ENCODE results near the gene NR1D1.
"Not testable (repeated sequence)": the region's sequence is repeated elsewhere in the genome, so short reads cannot be mapped to it uniquely, and the experiment has no call there.

Gene NR1D1

GRCh38 chr17:40100419-40100668 lies at the start of gene NR1D1:
TSS of gene NR1D1 (minus strand) at chr17:40100589. CDS start at chr17:40100094, 495 bp downstream.
- DNase-seq: no peak

GRCh38 chr17:40148527-40148926 lies 48.1 kb upstream of the NR1D1 start:
- no peak for DNase-seq

DNA sequence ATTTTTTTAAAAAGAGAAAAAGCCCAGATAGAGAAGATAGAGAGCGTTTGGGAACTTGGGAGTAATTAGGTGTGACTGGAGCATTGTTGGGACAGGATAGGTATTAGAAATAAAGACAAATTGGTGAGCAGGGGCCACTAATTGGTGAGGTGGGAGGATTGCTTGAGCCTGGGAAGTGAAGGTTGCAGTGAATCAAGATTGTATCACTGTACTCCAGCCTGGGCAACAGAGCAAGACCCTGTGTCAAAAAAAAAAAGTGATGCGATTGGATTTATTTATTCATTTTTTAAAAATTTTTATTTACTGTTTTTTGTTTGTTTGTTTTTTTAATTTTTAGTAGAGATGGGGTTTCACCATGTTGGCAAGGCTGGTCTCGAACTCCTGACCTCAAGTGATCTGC lies 45.1 kb upstream of the NR1D1 start:
- DNase-seq: no peak

GRCh38 chr17:40143166-40143565 lies 42.8 kb upstream of the NR1D1 start:
- DNase-seq: not testable (repeated sequence)

- DNase-seq: no peak
These were observed 39.2 kb upstream of the NR1D1 start for GRCh38 chr17:40139566-40140058.

DNA sequence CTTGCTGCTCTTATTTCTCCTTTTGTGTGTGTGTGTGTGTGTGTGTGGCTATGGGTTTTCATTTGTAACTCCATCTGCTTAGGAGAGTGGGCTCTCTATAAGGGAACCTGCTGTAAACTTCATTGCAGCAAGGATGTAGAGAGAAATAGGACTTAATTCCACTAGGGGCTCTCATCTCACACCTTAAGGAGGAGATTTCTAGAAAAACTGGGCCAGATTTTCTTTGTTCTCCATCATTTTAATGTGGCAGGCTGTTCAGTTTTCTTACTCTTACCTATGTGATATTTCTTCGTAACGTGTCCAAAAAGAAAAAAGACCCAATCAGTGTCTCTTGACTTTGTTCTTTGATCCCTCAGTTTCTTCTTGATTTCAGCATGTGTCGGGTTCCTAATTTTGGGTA lies 35.4 kb upstream of the NR1D1 start:
- no peak for DNase-seq

- no peak for DNase-seq
These were observed 33.8 kb upstream of the NR1D1 start for GRCh38 chr17:40134184-40134583.

DNA sequence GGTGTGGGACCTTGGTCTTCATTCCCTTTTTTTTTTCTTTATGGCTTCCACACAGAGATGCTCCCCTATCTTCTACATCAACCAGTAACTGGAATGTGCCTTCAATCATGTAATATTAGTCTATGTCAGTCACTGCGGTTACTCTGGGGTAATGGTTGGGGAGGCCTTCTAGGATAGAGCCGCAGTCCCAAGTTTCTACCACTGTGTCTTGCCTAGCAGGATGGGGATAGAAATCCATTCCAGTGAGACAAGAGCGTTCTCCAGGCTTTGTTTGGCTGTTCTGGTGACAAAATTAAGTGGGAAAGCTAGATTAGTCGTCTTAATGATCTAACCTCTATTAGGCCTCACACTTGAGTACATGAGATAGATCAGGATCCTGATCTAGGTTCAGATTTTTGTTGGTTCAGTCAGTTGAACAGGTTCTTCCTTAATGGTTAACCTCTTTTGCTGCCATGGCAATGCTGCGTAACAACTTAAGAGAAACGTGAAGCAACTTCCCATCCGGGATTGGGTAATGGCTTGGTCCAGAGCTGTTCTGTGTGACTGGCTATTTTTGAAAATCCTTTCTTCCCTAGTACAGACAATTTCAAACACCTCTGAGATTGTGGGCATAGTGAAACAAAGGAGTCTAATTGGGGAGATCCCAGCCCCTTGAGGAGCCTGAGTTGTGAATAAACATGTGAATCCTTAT lies 30.1 kb upstream of the NR1D1 start:
- DNase-seq: no peak

GRCh38 chr17:40129498-40129897 lies 29.1 kb upstream of the NR1D1 start:
- DNase-seq: no peak

- DNase-seq: no peak
These were observed 24.1 kb upstream of the NR1D1 start for GRCh38 chr17:40124279-40125141.

DNA sequence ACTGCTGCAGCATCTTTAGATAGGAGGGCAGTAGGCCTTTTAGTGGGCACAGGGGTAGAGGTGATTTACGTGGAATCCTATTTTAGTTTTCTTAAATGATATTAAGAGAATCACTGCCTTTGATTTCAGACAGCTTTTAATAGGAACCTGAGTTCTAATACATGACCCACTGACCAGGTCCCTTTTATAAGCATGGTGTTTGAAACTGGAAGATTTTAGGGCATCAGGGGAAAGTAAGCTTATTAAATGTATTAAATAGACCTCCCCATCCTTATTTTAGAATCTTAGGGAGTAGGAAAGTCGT lies 23.4 kb upstream of the NR1D1 start:
- DNase-seq: no peak

DNA sequence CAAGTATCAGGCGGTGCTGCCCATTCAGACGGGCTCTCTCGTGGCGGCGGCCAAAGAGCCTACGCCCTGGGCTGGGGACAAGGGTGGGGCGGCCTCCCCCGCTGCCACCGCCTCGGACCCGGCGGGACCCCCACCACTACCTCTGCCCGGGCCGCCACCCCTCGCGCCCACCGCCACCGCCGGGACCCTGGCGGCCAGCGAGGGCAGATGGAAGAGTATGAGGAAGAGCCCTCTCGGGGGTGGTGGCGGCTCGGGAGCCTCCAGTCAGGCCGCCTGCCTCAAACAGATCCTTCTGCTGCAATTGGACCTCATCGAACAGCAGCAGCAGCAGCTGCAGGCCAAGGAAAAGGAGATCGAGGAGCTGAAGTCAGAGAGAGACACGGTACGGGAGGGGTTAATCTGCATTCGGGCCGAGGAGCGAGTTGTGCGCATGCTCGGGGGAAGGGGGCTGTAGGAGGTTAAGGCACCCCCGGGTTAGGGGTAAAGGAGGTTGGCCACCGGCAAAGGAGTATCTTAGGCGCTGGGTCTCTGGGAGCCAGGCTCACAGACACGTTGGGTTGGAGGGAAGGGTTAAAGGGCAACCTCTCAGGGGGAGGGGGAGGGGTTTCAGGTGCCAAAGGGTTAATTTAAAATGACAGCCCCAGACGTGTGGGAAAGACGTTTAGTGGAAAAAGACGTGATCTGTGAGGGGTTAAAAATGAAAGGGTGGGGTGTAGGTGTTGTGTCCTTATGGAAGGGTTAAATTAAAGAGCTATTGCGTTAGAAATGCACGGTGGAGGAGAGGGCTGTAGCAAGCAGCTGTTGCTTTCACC lies 22.8 kb upstream of the NR1D1 start:
- DNase-seq: peak; percentile 27

DNA sequence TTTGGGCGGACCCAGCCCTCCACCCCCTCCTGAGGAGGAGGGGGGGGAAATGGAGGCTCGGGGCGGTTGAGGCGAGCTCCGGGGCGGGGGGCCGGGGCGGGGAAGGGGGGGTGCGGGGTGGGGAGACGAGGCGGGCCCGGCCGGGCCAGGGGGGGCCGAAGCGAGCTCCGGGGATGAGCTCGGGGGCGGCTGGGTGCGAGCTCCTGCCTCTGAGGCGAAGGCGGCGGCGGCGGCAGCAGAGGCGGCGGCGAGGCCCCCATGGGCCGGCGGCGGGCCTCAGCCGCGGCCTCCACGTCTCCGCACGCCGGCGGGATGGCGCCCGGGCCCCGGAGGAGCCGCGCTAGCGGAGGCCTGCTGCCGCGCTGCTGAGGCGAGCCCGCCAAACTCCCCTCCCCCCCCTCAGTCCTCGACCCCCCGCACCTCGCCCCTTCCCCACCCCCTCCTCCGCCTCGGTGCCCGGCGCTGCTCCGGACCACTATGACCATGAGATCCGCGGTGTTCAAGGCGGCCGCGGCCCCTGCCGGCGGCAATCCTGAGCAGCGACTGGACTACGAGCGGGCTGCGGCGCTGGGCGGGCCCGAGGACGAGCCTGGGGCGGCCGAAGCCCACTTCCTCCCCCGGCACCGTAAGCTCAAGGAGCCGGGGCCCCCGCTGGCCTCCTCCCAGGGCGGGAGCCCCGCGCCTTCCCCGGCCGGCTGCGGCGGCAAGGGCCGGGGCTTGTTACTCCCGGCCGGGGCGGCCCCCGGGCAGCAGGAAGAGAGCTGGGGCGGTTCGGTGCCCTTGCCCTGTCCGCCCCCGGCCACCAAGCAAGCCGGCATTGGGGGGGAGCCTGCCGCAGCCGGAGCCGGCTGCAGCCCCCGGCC lies 22.0 kb upstream of the NR1D1 start:
- no peak for DNase-seq

DNA sequence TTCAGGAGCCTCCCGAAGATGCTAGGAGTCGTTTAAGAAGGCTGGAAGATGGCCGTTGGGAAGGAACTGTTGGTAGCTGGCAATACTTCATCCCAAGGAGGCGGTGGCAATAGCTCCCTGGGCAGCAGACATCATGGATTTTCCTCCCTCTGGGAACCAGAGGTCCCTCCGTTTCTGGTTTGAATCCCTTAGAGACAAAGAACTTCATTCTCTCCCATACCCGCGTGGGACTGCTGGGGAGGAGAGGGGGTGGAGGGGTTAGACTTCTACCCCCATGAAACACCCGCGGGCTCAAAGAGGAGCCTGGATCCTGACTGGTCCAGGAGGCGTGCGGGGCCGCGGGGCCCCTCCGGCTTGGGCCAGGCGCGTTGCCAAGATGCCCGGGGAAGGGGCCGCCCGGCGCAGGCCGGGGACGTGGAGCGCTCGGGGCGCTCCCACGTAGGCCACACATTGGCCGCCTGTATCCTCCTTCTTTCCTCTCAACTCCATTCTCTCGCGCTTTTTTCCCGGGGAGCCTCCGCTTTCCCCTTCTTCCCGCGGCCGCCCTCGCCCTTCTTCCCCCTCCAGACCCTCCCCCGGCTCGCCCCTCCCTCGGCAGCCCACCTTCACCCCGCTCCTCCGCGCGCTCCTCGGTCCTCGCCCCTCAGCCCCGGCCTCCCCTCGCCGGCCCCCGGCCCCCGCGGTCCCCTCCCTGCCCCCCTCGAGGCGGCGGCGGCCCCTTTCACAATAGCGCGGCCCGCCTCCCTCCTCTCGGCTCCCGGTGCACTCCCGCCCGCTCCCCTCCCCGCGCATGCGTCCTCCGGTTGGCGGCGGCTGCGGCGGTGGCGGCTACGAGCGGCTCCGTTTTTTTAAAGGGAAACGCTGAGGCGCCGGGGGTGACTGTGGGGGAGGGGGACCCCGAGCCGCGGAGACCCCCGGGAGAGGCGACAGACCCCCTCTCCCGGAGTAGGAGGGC lies 21.1 kb upstream of the NR1D1 start, which contains the start of gene MSL1:
Gene MSL1 (plus strand): TSS at position 791 of the 955 bp plus-strand sequence. CDS start 642 bp downstream, outside the sequence.
- DNase-seq: peak; percentile 68

DNA sequence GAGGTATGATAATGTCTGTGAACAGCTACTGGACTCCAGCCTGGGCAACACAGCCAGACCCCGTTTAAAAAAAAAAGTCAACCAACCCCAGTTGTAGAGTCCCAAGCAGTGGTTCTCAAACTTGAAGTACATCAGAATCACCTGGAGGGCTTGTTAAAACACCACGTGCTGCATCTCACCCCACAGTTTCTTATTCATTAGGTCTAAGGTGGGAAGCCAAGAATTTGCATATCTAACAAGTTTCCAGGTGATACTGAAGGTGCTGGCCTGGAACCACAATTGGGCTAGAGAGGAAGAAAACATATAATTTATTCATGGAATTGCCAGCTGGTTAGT lies 14.7 kb upstream of the NR1D1 start:
- DNase-seq: no peak

DNA sequence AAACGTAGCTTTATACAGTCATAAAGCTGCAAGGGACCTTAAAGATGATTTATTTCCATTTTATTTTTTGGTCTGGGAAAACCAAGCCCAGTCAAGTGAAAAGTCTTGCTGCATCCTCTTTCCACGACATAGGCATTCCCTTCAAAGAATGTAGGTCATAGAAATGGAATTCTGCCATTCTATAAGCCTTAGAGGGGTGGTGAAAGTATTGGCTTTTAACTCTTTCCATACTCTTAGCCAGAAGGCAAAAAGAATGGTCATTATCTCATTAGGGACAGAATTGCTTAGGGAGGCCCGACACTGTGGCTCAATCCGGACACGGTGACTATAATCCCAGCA lies 13.5 kb upstream of the NR1D1 start:
- no peak for DNase-seq

GRCh38 chr17:40113110-40113906 lies 12.9 kb upstream of the NR1D1 start:
- DNase-seq: peak; percentile 91

- no peak for DNase-seq
These were observed 12.3 kb upstream of the NR1D1 start for GRCh38 chr17:40112718-40113109.

- DNase-seq: no peak
These were observed 11.9 kb upstream of the NR1D1 start for GRCh38 chr17:40112191-40112711.
